AG09309 (cell line): ENCODE results near the gene GPR17.
A peak's percentile ranks its signal among the peaks of the same experiment; 100 is the strongest.

Source experiments
- DNase-seq: peaks from one replicate; pipeline ENCODE4 v3.0.0-alpha.2; 2010; ENCODE audit warnings: low read depth
- H3K4me3 ChIP-seq: 2 replicates; pipeline ENCODE4 v1.5.1; 2011; ENCODE audit warnings: mild to moderate bottlenecking, low read depth, low read length, moderate library complexity; ENCODE audit not compliant: control insufficient read depth
- TF ChIP-seq, protein P1 (sequence below): IDR thresholded peaks from 2 replicates; pipeline ENCODE4 v1.5.1; 2011; ENCODE audit warnings: mild to moderate bottlenecking, low read depth, low read length, inconsistent platforms; ENCODE audit not compliant: insufficient read depth, control insufficient read depth; ENCODE audit errors: missing control alignments

The GPR17 gene

DNA sequence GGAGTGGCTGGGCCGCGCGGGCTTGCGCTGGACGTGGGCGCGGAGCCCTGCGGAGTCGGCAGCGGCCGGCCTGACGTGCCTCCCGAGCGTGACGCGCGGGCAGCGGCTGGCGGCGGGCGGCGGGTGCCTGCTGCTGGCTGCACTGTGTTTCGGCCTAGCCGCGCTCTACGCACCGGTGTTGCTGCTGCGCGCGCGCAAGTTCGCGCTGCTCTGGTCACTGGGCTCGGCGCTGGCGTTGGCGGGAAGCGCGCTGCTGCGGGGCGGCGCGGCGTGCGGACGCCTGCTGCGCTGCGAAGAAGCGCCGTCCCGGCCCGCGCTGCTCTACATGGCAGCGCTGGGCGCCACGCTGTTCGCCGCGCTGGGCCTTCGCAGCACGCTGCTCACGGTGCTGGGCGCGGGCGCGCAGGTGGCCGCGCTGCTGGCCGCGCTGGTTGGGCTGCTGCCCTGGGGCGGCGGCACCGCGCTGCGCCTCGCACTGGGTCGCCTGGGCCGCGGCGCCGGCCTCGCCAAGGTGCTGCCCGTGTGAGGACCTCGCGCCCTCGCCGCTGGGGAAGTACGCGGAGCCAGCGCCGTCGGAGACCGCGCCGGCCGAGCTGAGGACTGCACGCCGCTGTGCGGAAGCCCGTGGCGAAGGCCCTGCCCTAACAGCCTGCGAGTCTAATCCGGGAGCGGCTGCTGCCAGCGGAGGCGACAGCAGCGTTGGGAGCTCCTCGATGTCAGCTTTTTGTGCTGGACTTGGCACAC is 55.9 kb downstream of the GPR17 start:
- TF ChIP-seq, protein P1, sequence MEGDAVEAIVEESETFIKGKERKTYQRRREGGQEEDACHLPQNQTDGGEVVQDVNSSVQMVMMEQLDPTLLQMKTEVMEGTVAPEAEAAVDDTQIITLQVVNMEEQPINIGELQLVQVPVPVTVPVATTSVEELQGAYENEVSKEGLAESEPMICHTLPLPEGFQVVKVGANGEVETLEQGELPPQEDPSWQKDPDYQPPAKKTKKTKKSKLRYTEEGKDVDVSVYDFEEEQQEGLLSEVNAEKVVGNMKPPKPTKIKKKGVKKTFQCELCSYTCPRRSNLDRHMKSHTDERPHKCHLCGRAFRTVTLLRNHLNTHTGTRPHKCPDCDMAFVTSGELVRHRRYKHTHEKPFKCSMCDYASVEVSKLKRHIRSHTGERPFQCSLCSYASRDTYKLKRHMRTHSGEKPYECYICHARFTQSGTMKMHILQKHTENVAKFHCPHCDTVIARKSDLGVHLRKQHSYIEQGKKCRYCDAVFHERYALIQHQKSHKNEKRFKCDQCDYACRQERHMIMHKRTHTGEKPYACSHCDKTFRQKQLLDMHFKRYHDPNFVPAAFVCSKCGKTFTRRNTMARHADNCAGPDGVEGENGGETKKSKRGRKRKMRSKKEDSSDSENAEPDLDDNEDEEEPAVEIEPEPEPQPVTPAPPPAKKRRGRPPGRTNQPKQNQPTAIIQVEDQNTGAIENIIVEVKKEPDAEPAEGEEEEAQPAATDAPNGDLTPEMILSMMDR: peak; percentile 13
- DNase-seq: no peak
- H3K4me3 ChIP-seq: peak overlapping the region; percentile 80
